Stimulated activated CD4-positive, alpha-beta T cell treated with anti-CD3 and anti-CD28 coated beads, Interleukin-2, amount 100 ng/mL, for 4 hours (primary cell): Measurements from ENCODE around the gene HNRNPM.
"Not testable (repeated sequence)": the region's sequence is repeated elsewhere in the genome, so short reads cannot be mapped to it uniquely, and the experiment has no call there.

Experiments used
- DNase-seq: peaks from one replicate; pipeline ENCODE4 v3.0.0-alpha.2; 2020; ENCODE audit warnings: low read depth

Gene HNRNPM

GRCh38 chr19:8511573-8512101, 66.9 kb downstream of the HNRNPM start:
- no peak for DNase-seq

GRCh38 chr19:8512115-8512967, 67.6 kb downstream of the HNRNPM start:
- DNase-seq, result no peak

- DNase-seq, result no peak
These were observed 68.4 kb downstream of the HNRNPM start for GRCh38 chr19:8513036-8513686.

DNA sequence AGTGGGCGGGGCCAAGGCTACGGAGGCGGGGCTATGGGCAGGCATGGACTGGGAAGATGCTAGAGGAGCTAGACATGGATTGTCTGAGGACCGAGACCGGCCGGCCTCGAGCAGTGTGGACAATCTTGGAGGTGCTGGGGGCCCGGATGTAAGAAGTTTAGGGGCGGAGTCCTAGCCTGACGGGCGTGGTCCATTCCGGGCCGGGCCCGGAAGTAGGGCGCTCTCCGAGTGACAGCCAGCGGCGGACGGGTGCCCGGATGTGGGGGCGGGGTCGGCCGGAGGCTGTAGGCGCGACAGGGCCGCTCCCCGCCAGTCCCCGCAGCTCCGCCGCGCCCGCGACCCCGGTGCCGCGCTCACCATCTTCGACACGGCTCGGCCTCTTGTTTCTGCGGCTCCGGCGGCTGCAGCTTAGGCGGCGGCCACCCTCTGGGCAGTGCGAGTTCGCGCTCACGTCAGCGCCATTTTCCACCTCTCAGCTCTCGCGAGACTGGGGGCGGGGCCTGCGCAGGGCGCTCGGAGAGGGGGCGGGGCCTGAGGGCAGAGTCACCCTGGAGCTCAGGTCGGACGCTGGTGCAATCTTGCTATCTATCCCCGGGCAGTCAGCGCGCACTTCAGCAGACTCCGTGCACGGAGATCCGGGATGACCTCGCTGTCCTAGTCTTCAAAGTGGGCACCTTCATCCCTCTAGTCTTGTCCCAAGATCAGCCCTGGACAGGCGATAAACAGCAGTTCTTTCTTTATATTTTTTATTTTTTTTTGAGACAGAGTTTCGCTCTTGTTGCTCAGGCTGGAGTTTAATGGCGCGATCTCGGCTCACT, 69.1 kb downstream of the HNRNPM start, which contains the start of gene ZNF414:
ZNF414 (minus strand) TSS at position 481 of the 818 bp plus-strand sequence; CDS start at position 360, 121 bp downstream.
- peak; percentile 95 for DNase-seq

GRCh38 chr19:8514505-8515009, 69.8 kb downstream of the HNRNPM start:
- DNase-seq, result not testable (repeated sequence)

- DNase-seq, result peak; percentile 27
These were observed 70.5 kb downstream of the HNRNPM start for GRCh38 chr19:8515317-8515716.

DNA sequence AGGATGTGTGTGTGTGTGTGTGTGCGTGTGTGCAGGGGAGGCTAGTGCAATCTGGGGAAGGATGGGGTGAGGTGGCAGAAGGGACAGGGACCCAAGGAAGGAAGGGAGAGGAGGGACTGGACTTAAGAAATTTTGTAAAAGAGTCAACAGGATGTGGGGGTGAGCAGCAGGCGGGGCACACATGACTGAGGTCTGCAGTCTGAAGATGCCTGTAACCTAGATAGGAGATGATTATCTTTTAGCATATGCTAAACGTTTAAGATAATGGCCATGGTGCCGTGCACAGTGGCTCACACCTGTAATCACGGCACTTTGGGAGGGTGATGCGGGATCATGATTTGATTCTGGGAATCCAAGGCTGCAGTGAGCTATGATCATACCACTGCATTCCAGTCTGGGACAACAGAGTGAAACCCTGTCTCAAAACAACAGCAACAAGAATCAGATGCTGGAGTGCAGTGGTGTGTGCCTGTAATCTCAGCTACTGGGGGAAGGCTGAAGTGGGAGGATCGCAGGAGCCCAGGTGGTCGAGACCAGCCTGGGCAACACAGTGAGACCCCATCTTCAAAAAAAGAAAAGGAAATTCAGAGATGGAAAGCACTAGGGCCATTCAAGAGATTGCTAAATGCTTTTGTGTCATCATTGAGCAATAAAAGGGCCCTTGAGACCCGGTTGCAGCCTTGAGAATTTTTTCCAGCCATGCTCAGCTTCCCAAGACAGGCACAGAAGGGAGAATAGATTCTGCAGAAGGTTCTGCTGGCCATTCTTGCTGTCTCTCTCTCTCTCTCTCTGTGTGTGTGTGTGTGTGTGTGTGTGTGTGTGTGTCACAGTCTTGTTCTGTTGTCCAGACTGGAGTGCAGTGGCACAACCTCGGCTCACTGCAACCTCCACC, 73.0 kb downstream of the HNRNPM start:
- no peak for DNase-seq

- no peak for DNase-seq
These were observed 73.8 kb downstream of the HNRNPM start for GRCh38 chr19:8518536-8518935.

- no peak for DNase-seq
These were observed 74.6 kb downstream of the HNRNPM start for GRCh38 chr19:8519388-8519787.

DNA sequence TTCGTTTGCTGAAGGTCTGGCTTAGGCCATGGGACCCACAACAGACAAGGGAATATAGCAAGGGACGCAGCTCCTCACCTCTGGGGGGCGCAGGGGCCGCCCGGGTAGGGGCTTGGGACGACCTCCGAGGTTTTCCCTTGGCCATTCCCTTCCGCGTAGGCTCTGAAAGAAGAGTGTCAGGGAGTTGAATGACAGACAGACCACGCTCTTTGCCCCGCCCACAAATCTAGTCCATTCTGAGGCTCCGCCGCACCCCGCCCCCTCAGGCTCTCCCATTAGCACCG, 80.6 kb downstream of the HNRNPM start:
- no peak for DNase-seq

GRCh38 chr19:8526345-8527091, 81.7 kb downstream of the HNRNPM start:
- no peak for DNase-seq

GRCh38 chr19:8528500-8528899, 83.7 kb downstream of the HNRNPM start:
- DNase-seq, result no peak

DNA sequence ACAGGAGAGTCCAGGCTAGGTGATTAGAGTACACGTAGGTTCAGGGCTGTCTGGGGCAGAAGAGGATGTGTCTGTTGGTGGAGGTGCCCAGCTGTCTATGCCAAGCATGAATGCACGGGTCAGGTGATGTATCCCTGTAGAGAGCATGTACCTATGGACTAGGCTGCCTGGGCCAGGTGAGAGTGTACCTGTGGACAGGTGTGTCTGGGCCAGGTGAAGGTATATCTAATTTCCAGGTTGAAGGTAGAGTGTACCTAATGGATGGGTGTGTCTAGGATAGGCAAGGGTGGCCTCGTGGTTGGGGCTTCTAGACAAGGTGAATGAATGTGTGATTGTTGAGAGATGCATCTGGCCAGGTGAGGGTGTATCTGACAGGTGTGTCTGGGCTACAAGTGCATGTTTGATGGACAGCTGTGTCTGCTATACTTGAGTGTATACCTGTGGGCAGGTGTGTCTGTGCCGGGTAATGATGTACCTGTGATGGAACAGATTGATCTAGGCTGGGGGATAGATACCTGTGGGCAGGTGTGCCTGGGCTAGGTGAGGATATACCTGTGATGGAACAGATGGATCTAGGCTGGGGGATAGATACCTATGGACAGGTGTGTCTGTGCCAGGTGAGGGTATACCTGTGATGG, 84.7 kb downstream of the HNRNPM start:
- no peak for DNase-seq

- no peak for DNase-seq
These were observed 85.4 kb downstream of the HNRNPM start for GRCh38 chr19:8530061-8530679.

- no peak for DNase-seq
These were observed 86.7 kb downstream of the HNRNPM start for GRCh38 chr19:8531470-8531869.

GRCh38 chr19:8532225-8532624, 87.5 kb downstream of the HNRNPM start:
- DNase-seq, result no peak

DNA sequence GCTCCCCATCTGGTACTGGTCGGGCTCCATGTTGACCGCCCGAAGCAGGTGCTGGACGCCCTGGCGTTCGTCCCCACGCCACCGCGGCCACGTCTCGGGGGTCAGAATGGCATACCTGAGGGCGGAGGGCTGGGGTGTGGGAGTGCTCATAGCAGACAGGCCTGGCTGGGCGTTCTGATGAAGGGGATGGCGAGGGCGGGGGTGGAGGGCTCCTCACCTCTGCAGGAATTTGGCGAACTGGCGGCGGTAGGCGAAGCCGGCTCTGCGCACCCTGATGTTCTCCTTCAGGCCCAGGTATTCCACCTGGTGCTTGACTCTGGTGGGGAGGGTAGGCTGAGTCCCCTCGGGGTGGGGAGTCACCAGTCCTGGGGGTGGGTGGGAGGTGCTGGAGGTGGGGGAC, 91.5 kb downstream of the HNRNPM start:
- no peak for DNase-seq

GRCh38 chr19:8537099-8537498, 92.3 kb downstream of the HNRNPM start:
- no peak for DNase-seq
